GM12891 (cell line): Measurements from ENCODE around the gene MAD2L2.

Source experiments
- DNase-seq: peaks from one replicate; pipeline ENCODE4 v3.0.0; 2011; ENCODE audit warnings: low spot score; ENCODE audit not compliant: insufficient read length
- FAIRE-seq: peaks from 2 replicates; lab custom pipeline; 2011; peaks lifted over from hg19 to GRCh38; lab: Jason Lieb, UNC
- PAX5 ChIP-seq: IDR thresholded peaks from 2 replicates; pipeline ENCODE4 v1.6.1; 2011; ENCODE audit warnings: low read length, moderate library complexity, mild to moderate bottlenecking; ENCODE audit not compliant: insufficient read depth, severe bottlenecking
- POLR2A ChIP-seq: IDR thresholded peaks from 2 replicates; pipeline ENCODE4 v1.6.1; 2011; ENCODE audit warnings: low read depth, low read length, control low read depth
- POLR2AphosphoS5 ChIP-seq: IDR thresholded peaks from 2 replicates; pipeline ENCODE4 v1.6.1; 2011; ENCODE audit warnings: low read depth, low read length, control low read depth
- POU2F2 ChIP-seq: IDR thresholded peaks from 2 replicates; pipeline ENCODE4 v1.6.1; 2011; ENCODE audit warnings: low read depth, mild to moderate bottlenecking, control low read depth, low read length, moderate library complexity
- SPI1 ChIP-seq: IDR thresholded peaks from 2 replicates; pipeline ENCODE4 v1.6.1; 2011; ENCODE audit warnings: low read depth, low read length, control low read depth
- TAF1 ChIP-seq: IDR thresholded peaks from 2 replicates; pipeline ENCODE4 v1.6.1; 2011; ENCODE audit warnings: low read depth, low read length, control low read depth

MAD2L2 gene

DNA sequence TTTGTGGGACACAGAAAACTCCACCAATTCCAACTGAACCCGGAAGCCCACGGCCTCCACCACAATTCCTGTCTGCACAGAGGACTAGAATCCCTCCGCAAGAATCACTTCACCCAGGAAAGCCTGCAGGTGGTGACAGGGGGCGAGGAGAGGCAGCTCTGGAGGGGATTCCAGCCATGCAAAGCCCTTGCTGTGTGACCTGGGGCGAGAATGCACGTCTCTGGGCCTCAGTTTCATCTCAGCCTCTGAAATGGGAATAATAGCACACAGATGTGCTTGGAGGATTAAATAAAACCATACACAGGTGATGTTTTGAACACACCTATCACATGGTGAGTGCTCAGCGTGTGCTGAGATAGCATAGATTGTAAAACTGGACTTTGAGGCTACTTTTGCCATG lies 40.8 kb downstream of the MAD2L2 start:
- FAIRE-seq (no peak), DNase-seq (no peak)
- TF ChIP-seq SPI1 (no peak), POLR2AphosphoS5 (no peak), POU2F2 (no peak), PAX5 (no peak), POLR2A (no peak), TAF1 (no peak)

DNA sequence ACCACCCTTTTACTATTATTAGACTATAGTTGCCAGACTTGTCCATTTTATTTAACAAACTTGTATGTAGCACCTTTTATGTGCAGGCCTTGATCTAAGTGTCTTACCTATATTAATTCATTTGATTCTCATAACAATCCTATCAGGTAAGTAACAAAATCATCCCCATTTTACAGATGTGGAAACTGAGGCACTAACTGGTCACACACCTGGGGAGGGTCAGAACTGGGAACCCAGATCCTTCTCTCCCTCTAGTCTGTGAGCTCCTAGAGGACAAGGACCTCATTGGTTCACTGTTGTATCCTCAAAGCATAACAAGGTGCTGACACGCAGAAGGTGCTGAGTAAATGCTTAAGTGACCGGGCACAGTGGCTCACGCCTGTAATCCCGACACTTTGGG lies 41.6 kb downstream of the MAD2L2 start:
- FAIRE-seq, result no peak
- TF ChIP-seq PAX5, result no peak
- TF ChIP-seq TAF1, result no peak
- TF ChIP-seq POU2F2, result no peak
- no peak for TF ChIP-seq POLR2A
- TF ChIP-seq POLR2AphosphoS5, result no peak
- TF ChIP-seq SPI1, result no peak
- no peak for DNase-seq

DNA sequence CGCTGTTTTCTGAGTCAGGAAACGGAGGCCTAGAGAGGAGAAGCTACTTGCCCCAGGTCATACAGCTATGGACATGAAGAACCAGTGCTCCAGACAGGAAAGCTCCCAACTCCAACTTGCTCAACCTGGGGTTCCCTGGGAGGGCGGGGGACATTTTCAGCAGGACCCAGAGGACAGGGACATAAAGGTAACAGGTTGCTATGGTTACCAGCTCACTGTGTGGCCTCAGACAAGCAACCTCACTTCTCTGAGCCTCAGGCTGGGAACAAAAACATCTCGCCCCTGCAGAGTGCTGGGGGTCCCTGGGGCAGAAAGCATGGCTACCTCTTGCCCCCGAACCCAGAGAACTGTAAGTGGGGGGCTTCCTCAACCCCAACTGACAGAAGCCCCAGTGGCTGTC lies 42.8 kb downstream of the MAD2L2 start:
- DNase-seq, result no peak
- no peak for FAIRE-seq
- TF ChIP-seq POLR2A, result no peak
- no peak for TF ChIP-seq PAX5
- TF ChIP-seq TAF1, result no peak
- TF ChIP-seq POLR2AphosphoS5, result no peak
- no peak for TF ChIP-seq POU2F2

DNA sequence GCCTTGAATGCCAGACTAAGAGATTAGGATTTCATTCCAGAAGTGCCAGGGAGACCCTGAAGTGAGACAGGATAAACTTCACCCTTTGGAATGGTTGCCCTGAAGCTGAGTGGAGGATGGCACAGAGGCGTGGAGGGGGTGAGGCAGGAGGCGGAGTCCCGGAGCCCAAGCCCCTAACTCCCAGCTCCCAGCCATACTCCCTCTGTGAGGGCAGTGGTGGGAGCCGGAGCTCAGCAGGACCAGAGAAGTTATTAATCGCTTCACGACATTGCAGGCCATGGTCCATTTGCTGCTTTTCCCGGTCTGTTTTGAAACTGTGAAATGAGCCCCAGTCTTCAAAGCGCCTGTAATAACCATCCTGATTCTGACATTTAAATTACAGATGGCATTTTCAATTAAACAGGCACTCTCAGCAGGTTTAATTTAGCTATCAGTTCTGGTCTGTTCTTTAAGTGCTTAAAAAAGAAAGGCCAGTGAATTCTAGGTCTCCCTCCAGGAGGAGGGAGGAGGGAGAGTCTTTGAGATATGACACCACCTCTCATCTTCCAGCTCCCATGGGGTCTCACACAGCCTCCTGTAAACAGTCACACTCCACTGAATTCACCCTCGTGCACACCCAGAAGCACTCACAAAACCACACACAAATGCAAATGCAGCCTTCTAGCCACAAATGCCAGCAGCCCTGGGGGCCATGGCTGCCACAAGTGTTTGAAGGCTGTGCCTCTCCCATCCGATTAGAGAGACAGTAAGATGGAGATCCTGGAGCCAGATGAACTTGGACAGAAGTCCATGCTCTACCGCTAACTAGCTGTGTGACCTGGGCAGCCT lies 46.4 kb downstream of the MAD2L2 start:
- TF ChIP-seq SPI1 (no peak), TAF1 (no peak), POLR2AphosphoS5 (no peak), PAX5 (no peak), POU2F2 (no peak), POLR2A (no peak)
- DNase-seq, result no peak
- FAIRE-seq, result no peak

DNA sequence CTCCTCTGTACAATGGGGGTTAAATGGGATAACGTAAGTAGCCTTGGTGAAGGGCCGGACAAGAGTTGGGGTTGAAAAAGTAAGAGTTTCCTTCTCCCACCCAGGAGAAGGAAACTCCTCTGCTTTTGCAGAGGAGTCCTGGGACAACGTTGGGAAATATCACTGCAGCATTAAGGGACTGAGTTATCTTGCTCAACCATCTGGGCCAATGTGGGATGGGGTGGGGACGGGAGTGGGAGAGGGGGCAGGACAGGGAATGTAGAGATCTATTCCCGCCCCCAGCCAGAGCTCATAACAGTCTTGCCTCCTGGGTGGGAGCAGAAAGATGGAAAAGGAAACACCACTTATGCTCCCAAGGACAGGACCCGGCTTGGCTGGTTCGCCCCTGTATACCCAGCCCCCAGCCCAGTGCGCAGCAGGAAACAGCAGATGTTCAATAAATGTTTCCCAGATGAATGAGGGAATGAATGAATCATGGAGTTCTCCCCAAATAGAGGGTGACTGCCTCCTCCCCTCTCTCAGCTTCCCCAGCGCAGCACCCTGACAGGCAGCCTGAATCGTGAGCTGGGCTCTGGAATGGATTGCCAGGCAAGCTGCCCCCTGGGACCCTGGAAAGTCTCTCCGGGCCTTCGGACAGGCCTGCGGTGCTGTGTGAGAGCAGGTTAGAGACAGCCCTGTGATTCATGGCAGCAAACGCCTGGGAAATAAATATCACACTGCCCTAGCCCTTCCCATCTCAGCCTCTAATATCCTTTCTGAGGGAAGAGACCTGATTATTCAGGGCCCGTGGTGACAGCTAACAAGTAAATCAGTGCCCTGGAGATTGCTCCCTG lies 51.5 kb downstream of the MAD2L2 start:
- FAIRE-seq (no peak), DNase-seq (no peak)
- TF ChIP-seq SPI1 (no peak), POLR2AphosphoS5 (no peak), POU2F2 (no peak), POLR2A (no peak), TAF1 (no peak)

DNA sequence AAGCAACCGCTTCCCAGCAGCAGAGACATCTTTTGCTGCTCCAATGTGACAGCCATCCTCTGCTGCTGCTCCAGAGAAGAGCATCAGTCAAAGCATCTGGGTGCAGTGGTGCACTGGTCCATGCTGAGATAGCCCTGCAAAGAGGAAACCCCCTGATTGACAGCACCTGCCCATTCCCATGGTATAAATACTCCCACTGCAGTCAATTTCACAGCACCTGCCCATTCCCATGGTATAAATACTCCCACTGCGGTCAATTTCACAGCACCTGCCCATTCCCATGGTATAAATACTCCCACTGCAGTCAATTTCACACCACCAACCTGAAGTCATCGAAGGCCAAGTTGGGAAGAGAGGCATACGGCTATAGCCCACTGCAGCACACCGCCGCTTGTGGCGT lies 52.2 kb downstream of the MAD2L2 start:
- no peak for FAIRE-seq
- no peak for TF ChIP-seq TAF1
- no peak for TF ChIP-seq POU2F2
- no peak for TF ChIP-seq SPI1
- no peak for TF ChIP-seq PAX5
- no peak for TF ChIP-seq POLR2AphosphoS5
- TF ChIP-seq POLR2A, result no peak
- no peak for DNase-seq

DNA sequence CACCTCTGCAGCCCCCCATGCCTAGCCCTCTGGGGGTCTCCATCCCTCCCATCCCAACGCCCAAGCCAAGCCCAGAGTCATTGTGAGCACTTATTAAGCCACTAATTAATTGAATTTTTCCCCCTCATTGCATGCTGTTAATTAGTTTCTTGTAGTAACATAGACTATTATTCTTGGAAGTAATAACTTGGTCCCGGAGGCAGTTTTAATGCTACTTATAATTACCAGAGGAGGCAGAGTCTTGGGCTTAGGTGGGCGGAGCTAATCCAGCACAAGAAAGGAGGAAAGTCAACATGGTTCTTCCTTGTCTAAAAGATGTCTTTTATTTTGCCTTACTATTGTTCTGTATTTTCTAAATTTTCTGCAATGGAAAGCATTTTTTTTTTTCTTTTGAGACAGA lies 54.4 kb downstream of the MAD2L2 start:
- TF ChIP-seq TAF1, result no peak
- no peak for TF ChIP-seq PAX5
- TF ChIP-seq POLR2AphosphoS5, result no peak
- TF ChIP-seq POU2F2, result no peak
- no peak for TF ChIP-seq SPI1
- TF ChIP-seq POLR2A, result no peak
- DNase-seq (no peak), FAIRE-seq (no peak)
